ENCODE results near the gene CCNL2. TPM values are rescaled to one million over a fixed set of nuclear protein-coding genes. Genes with fewer than 3 reads are reported as not detected.
A peak's percentile ranks its signal among the peaks of the same experiment; 100 is the strongest.

The CCNL2 gene
- total and polyA plus RNA-seq, 2 experiments from 2014 or later: 115 to 146 TPM

DNA sequence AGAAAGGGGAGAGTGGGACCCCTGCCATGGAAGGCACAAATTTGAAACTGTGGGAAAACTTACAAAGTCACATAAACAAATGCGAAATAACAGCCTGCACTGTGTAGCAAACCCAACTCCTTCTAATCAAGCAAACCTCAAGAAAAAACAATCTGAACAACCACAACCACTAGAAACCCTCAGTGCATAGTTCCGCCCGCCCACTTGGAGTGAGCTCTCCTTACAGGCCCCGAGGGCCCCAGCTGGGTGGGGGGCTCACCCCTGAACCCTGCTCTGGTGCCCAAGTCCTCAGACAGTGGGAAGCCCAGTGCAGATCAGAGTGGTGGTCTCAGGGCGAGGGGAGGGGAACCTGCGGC, 39.8 kb downstream of the CCNL2 start (continued):
- TF ChIP-seq, protein P1, sequence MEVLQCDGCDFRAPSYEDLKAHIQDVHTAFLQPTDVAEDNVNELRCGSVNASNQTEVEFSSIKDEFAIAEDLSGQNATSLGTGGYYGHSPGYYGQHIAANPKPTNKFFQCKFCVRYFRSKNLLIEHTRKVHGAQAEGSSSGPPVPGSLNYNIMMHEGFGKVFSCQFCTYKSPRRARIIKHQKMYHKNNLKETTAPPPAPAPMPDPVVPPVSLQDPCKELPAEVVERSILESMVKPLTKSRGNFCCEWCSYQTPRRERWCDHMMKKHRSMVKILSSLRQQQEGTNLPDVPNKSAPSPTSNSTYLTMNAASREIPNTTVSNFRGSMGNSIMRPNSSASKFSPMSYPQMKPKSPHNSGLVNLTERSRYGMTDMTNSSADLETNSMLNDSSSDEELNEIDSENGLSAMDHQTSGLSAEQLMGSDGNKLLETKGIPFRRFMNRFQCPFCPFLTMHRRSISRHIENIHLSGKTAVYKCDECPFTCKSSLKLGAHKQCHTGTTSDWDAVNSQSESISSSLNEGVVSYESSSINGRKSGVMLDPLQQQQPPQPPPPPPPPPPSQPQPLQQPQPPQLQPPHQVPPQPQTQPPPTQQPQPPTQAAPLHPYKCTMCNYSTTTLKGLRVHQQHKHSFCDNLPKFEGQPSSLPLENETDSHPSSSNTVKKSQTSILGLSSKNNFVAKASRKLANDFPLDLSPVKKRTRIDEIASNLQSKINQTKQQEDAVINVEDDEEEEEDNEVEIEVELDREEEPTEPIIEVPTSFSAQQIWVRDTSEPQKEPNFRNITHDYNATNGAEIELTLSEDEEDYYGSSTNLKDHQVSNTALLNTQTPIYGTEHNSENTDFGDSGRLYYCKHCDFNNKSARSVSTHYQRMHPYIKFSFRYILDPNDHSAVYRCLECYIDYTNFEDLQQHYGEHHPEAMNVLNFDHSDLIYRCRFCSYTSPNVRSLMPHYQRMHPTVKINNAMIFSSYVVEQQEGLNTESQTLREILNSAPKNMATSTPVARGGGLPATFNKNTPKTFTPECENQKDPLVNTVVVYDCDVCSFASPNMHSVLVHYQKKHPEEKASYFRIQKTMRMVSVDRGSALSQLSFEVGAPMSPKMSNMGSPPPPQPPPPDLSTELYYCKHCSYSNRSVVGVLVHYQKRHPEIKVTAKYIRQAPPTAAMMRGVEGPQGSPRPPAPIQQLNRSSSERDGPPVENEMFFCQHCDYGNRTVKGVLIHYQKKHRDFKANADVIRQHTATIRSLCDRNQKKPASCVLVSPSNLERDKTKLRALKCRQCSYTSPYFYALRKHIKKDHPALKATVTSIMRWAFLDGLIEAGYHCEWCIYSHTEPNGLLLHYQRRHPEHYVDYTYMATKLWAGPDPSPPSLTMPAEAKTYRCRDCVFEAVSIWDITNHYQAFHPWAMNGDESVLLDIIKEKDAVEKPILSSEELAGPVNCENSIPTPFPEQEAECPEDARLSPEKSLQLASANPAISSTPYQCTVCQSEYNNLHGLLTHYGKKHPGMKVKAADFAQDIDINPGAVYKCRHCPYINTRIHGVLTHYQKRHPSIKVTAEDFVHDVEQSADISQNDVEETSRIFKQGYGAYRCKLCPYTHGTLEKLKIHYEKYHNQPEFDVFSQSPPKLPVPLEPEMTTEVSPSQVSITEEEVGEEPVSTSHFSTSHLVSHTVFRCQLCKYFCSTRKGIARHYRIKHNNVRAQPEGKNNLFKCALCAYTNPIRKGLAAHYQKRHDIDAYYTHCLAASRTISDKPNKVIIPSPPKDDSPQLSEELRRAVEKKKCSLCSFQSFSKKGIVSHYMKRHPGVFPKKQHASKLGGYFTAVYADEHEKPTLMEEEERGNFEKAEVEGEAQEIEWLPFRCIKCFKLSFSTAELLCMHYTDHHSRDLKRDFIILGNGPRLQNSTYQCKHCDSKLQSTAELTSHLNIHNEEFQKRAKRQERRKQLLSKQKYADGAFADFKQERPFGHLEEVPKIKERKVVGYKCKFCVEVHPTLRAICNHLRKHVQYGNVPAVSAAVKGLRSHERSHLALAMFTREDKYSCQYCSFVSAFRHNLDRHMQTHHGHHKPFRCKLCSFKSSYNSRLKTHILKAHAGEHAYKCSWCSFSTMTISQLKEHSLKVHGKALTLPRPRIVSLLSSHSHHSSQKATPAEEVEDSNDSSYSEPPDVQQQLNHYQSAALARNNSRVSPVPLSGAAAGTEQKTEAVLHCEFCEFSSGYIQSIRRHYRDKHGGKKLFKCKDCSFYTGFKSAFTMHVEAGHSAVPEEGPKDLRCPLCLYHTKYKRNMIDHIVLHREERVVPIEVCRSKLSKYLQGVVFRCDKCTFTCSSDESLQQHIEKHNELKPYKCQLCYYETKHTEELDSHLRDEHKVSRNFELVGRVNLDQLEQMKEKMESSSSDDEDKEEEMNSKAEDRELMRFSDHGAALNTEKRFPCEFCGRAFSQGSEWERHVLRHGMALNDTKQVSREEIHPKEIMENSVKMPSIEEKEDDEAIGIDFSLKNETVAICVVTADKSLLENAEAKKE (CRISPR knock-in tag; IDR thresholded peaks at IDR 0.05): no peak

DNA sequence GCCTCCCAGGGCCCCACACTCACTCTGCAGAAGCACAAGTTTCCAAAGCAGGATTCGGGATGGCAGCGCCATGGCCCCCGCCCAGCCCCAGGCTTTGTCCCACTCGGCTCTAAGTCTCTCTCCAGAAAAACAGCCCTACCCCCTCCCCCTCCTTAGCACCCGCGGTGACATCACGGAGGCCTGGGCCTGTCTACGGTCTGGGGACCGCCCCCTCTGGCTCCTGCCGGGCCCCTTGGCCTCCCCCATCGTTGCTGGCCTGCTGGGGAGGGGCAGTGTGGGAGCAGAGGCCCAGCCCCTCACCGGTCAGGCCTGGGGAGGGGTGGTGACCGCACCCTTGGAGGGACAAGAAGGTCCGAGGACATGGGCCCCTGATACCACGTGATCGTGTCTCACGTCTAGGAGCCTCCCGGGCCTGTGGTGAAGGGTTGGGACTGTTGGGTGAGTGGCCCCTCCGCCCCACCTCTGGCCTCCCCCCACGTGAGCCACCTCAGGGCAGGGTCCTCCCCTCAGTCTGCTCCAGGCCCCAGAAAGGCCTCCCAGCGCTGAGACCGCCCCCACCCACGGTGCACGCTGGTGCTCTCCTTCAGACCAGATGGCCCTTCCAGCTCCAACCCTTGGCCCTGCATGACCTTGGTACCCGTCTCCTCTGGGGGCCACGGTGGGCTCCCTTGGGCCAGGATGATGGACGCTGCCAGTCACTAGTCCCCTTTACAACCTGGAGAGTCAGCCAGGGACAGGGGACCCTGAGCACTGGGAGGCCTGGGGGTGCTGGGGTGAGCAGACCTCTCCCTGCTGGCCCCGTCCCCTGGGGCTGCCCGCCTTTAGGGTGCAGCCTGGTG, 40.5 kb downstream of the CCNL2 start, which contains the start of gene MXRA8:
TSS of gene MXRA8 (minus strand) at position 123 of the 839 bp plus-strand sequence. CDS start at position 72, 51 bp downstream.
- no peaks in the 10 kb centered on the region for H3K9me2 ChIP-seq (ENCODE audit: insufficient read depth)
- H3K4me1 Mint-ChIP-seq: peaks cover 31% of the 10 kb centered on the region
- no peak within 1 kb of the TSS for H3K27ac ChIP-seq (ENCODE audit: low read depth)
- no peaks in the 10 kb centered on the region for H3K79me2 ChIP-seq (replicated peaks; ENCODE audit: insufficient read depth)
- peaks cover 19% of the 10 kb centered on the region for H3K27me3 ChIP-seq (ENCODE audit: insufficient read depth)
- H3K36me3 ChIP-seq (ENCODE audit: insufficient read depth): no peaks in the 10 kb centered on the region
- peaks cover 26% of the 10 kb centered on the region for H3K27me3 Mint-ChIP-seq (ENCODE audit: insufficient read depth, low read depth, poor library complexity)
- H4K20me1 ChIP-seq (replicated peaks; ENCODE audit: insufficient read depth): no peaks in the 10 kb centered on the region
- H3F3A ChIP-seq (replicated peaks; ENCODE audit: low read depth): peaks cover 19% of the 10 kb centered on the region; the same call in 1 of the 2 replicates
- H3K9me3 Mint-ChIP-seq: no peaks in the 10 kb centered on the region; the same call in 2 of the 3 replicates
- H3K4me3 Mint-ChIP-seq: peak within 1 kb of the TSS; percentile 45; the same call in 2 of the 3 replicates
- H3K4me2 ChIP-seq: peak within 1 kb of the TSS; percentile 69; the same call in 1 of the 2 replicates
- peak within 1 kb of the TSS; percentile 35; the same call in 1 of the 2 replicates for H3K4me3 ChIP-seq
- no peak for TF ChIP-seq STAT1 (IDR thresholded peaks at IDR 0.05; ENCODE audit: unreplicated experiment)
- peak; percentile 63; the same call in 1 of the 2 replicates for TF ChIP-seq CREB1 (CRISPR knock-in tag; IDR thresholded peaks at IDR 0.05; ENCODE audit: low read depth)
- DNase-seq (ENCODE audit: low spot score): peak; percentile 58
- H2AFZ ChIP-seq: no peak within 1 kb of the TSS; the same call in 1 of the 2 replicates
- H3K27ac Mint-ChIP-seq: peak within 1 kb of the TSS; percentile 52; the same call in 1 of the 2 replicates
- no peaks in the 10 kb centered on the region for H3K36me3 Mint-ChIP-seq (ENCODE audit: low read depth)
- H3K4me1 ChIP-seq (ENCODE audit: insufficient read depth): peaks cover 22% of the 10 kb centered on the region
- peak; percentile 34 for ATAC-seq
